Astrocyte of the cerebellum (primary cell): ENCODE measurements around the gene KLF12.

Experiments used
- DNase-seq: peaks from one replicate; pipeline ENCODE4 v3.0.0-alpha.2; 2011; ENCODE audit warnings: low read depth
- H3K4me3 ChIP-seq: 2 replicates; pipeline ENCODE4 v1.5.1; 2011; ENCODE audit warnings: mild to moderate bottlenecking, low read depth, low read length, moderate library complexity
- CTCF ChIP-seq: IDR thresholded peaks from 2 replicates; pipeline ENCODE4 v1.5.1; 2012; ENCODE audit warnings: low read length, low read depth, moderate library complexity, mild to moderate bottlenecking; ENCODE audit errors: missing control alignments
- in situ Hi-C: cut with HindIII; loops from 2 replicates; pipeline ENCODE4 v1.10.0; 2017; ENCODE audit warnings: low sequenced_read_pairs

The KLF12 gene

GRCh38 chr13:74138241-74138640, 4.0 kb upstream of the KLF12 start:
- no peak for TF ChIP-seq CTCF
- no peak for DNase-seq
- in situ Hi-C loops: loop anchor here (25.0 kb wide), 1 partner anchor 1099 kb away; no protein-coding TSS in a partner anchor
- H3K4me3 ChIP-seq: no peak overlapping the region

GRCh38 chr13:74136084-74136658, 2.0 kb upstream of the KLF12 start:
- peak overlapping the region; percentile 70 for H3K4me3 ChIP-seq
- in situ Hi-C loops: loop anchor here (25.0 kb wide), 1 partner anchor 1101 kb away; no protein-coding TSS in a partner anchor
- TF ChIP-seq CTCF: peak; percentile 16
- no peak for DNase-seq

GRCh38 chr13:74135326-74136083, 1.3 kb upstream of the KLF12 start:
- no peak for DNase-seq
- H3K4me3 ChIP-seq: peak overlapping the region; percentile 70
- in situ Hi-C loops: loop anchor here (25.0 kb wide), 1 partner anchor 1102 kb away; no protein-coding TSS in a partner anchor
- TF ChIP-seq CTCF: no peak

GRCh38 chr13:74134777-74135325, 647 bp upstream of the KLF12 start:
- DNase-seq: no peak
- peak overlapping the region; percentile 70 for H3K4me3 ChIP-seq
- in situ Hi-C loops: loop anchor here (25.0 kb wide), 1 partner anchor 1102 kb away; no protein-coding TSS in a partner anchor
- TF ChIP-seq CTCF: no peak

- in situ Hi-C loops: loop anchor here (25.0 kb wide), 1 partner anchor 1104 kb away; no protein-coding TSS in a partner anchor
- TF ChIP-seq CTCF: no peak
- DNase-seq: peak; percentile 92
- H3K4me3 ChIP-seq: peak overlapping the region; percentile 70
Measured at GRCh38 chr13:74133657-74134201, 475 bp downstream of the KLF12 start.
